ENCODE data around the gene VAV1. TPM values are rescaled to one million over a fixed set of nuclear protein-coding genes. Genes with fewer than 3 reads are reported as not detected.
A peak's percentile ranks its signal among the peaks of the same experiment; 100 is the strongest.

Gene VAV1
- total and polyA plus RNA-seq, 9 of the 15 experiments (the other 6 are each of a cell fraction or from before 2014, with no cell fraction given): 0.46 to 20.1 (median 11.1) TPM

- TF ChIP-seq PRDM10 (IDR thresholded peaks at IDR 0.05; ENCODE audit: partially characterized antibody) (peak; percentile 85), CHCHD3 (CRISPR knock-in tag; IDR thresholded peaks at IDR 0.05) (no peak), NUFIP1 (IDR thresholded peaks at IDR 0.05; ENCODE audit: partially characterized antibody) (no peak), ZNF224 (CRISPR knock-in tag; IDR thresholded peaks at IDR 0.05) (no peak), ILK (tag; IDR thresholded peaks at IDR 0.05; ENCODE audit: borderline replicate concordance, low read depth) (no peak), ZNF253 (CRISPR knock-in tag; conservative IDR thresholded peaks at IDR 0.05) (no peak), IRF2 (CRISPR knock-in tag; IDR thresholded peaks at IDR 0.05) (no peak), TRIM24 (IDR thresholded peaks at IDR 0.05) (no peak), SRSF7 (optimal IDR thresholded peaks at IDR 0.05; ENCODE audit: low read depth, low read length) (no peak), TOE1 (IDR thresholded peaks at IDR 0.05; ENCODE audit: borderline replicate concordance) (peak; percentile 37; the same call in 1 of the 2 replicates), TOE1 (CRISPR knock-in tag; IDR thresholded peaks at IDR 0.05; ENCODE audit: borderline replicate concordance, low read depth) (peak; percentile 32; the same call in 1 of the 2 replicates), PURB (CRISPR knock-in tag; IDR thresholded peaks at IDR 0.05; ENCODE audit: low read depth) (no peak), NRF1 (conservative IDR thresholded peaks at IDR 0.05 in 1 of 2, IDR thresholded peaks at IDR 0.05 in 1 of 2) (peak; percentile 44 to 60; a peak in 3 of 4 replicates), CTCF (IDR thresholded peaks at IDR 0.05 in 2 of 3, conservative IDR thresholded peaks at IDR 0.05 in 1 of 3; ENCODE audit: insufficient read depth in 2 of 3, low read depth in 1 of 3, low read length in 3 of 3) (peak; percentile 74 to 88 (median 76)), SRSF3 (IDR thresholded peaks at IDR 0.05; ENCODE audit: insufficient read depth, low read length) (no peak), GTF2B (IDR thresholded peaks at IDR 0.05; ENCODE audit: extremely low read depth, insufficient read length) (no peak), TAF7 (tag; IDR thresholded peaks at IDR 0.05) (no peak), ZNF146 (CRISPR knock-in tag; IDR thresholded peaks at IDR 0.05; ENCODE audit: unreplicated experiment) (no peak), FOXK2 (conservative IDR thresholded peaks at IDR 0.05 in 1 of 2, IDR thresholded peaks at IDR 0.05 in 1 of 2; ENCODE audit: low read depth in 2 of 2) (no peak), XRCC5 (IDR thresholded peaks at IDR 0.05; ENCODE audit: low read depth, low read length) (no peak), ZNF121 (CRISPR knock-in tag; conservative IDR thresholded peaks at IDR 0.05) (no peak), HNRNPLL (IDR thresholded peaks at IDR 0.05; ENCODE audit: low read depth, low read length, poor library complexity, severe bottlenecking) (peak; percentile 2), PTRF (tag; IDR thresholded peaks at IDR 0.05) (no peak)
Observed at GRCh38 chr19:6736169-6736916, 36.2 kb upstream of the VAV1 start (continued).

Measured in K562 (cell line).